Measurements from ENCODE around the gene TCP1.

TCP1 gene

GRCh38 chr6:159729598-159730331 lies 59.6 kb downstream of the TCP1 start:
- H3K27me3 Mint-ChIP-seq: no peaks in the 10 kb centered on the region
- no peaks in the 10 kb centered on the region for H3K9me3 Mint-ChIP-seq
- H3K36me3 Mint-ChIP-seq (ENCODE audit: low read depth): peaks cover 35% of the 10 kb centered on the region
- intact Hi-C loops (cut with micrococcal nuclease): loop anchor here (2.0 kb wide), 1 partner anchor 31 kb away; no protein-coding TSS in a partner anchor
- H3K4me1 Mint-ChIP-seq (ENCODE audit: low read depth): peaks cover 41% of the 10 kb centered on the region
- H3K4me3 Mint-ChIP-seq: peak overlapping the region; percentile 23
- no peak overlapping the region for H3K27ac Mint-ChIP-seq

GRCh38 chr6:159728531-159728964 lies 60.9 kb downstream of the TCP1 start:
- H3K4me3 Mint-ChIP-seq: peak overlapping the region; percentile 84
- intact Hi-C loops (cut with micrococcal nuclease): loop anchor here (2.0 kb wide), 1 partner anchor 32 kb away; no protein-coding TSS in a partner anchor
- H3K36me3 Mint-ChIP-seq (ENCODE audit: low read depth): peaks cover 41% of the 10 kb centered on the region
- no peaks in the 10 kb centered on the region for H3K27me3 Mint-ChIP-seq
- H3K4me1 Mint-ChIP-seq (ENCODE audit: low read depth): peaks cover 36% of the 10 kb centered on the region
- no peaks in the 10 kb centered on the region for H3K9me3 Mint-ChIP-seq
- peak overlapping the region; percentile 97 for H3K27ac Mint-ChIP-seq
